ENCODE measurements around the gene PLEKHG4. TPM values are rescaled to one million over a fixed set of nuclear protein-coding genes. Genes with fewer than 3 reads are reported as not detected.

The PLEKHG4 gene
- total and polyA plus RNA-seq, 9 of the 15 experiments (the other 6 are each of a cell fraction or from before 2014, with no cell fraction given): 3.7 to 36.8 (median 17.9) TPM

DNA sequence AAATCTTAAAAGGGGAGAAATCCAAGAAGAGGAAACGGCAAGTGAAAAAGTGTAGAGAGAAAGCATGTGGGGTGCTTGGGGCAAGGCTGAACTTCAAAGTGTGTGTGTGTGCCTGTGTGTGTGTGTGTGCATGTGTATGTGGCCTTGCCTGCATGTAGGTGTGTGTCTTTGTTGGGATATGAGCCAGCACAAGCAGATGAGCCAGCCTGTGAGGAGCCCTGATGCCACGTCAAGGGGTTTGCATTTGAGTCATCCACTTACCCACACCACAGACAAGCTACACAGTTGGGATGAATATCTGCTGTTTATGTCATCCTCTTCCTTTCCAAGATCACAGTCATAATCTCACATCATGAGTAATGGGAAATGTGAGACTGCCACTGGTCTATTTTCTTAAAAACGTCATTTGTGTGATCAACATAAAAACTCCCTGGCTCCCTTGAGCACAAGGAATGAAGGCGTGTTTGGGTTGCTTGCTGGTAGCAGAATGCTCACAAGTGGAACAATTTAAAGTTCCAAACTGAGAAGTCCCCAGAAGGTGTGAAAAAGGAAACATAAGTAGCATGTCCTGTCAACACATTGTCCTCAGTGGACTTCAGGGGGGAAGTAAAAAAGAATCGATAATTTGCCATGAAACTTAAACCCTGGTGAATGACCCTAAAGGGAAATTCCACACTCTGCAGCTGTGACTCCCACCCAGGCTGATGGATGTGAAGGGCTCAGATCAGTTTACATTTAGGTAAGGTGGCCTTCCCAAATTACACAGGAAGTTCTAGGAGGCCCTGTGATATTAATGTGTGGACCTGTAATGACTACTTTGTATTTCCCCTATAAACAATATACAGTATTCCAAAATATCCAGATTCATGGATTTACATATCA lies 32.5 kb downstream of the PLEKHG4 start (continued):
- TF ChIP-seq, protein P1, sequence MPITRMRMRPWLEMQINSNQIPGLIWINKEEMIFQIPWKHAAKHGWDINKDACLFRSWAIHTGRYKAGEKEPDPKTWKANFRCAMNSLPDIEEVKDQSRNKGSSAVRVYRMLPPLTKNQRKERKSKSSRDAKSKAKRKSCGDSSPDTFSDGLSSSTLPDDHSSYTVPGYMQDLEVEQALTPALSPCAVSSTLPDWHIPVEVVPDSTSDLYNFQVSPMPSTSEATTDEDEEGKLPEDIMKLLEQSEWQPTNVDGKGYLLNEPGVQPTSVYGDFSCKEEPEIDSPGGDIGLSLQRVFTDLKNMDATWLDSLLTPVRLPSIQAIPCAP (CRISPR knock-in tag; IDR thresholded peaks at IDR 0.05; ENCODE audit: borderline replicate concordance): no peak
- TF ChIP-seq EP400 (IDR thresholded peaks at IDR 0.05) (0 out of 2 replicates have a peak, but pooled peaks have one; percentile 18), SLC30A9 (CRISPR knock-in tag; IDR thresholded peaks at IDR 0.05) (no peak), KLF6 (CRISPR knock-in tag; IDR thresholded peaks at IDR 0.05; ENCODE audit: borderline replicate concordance) (no peak), TFAM (CRISPR knock-in tag; conservative IDR thresholded peaks at IDR 0.05) (no peak), NCOA1 (IDR thresholded peaks at IDR 0.05; ENCODE audit: low read depth) (0 out of 2 replicates have a peak, but pooled peaks have one; percentile 20), ZNF408 (CRISPR knock-in tag; IDR thresholded peaks at IDR 0.05; ENCODE audit: low read depth) (no peak), RBBP5 (IDR thresholded peaks at IDR 0.05; ENCODE audit: borderline replicate concordance, insufficient read depth, low read length, poor library complexity, severe bottlenecking) (no peak), ZNF717 (CRISPR knock-in tag; IDR thresholded peaks at IDR 0.05) (no peak), ZNF311 (CRISPR knock-in tag; IDR thresholded peaks at IDR 0.05) (no peak), ZNF324 (CRISPR knock-in tag; IDR thresholded peaks at IDR 0.05) (no peak), FOSL1 (tag; conservative IDR thresholded peaks at IDR 0.05) (peak; percentile 94), TEAD1 (CRISPR knock-in tag; IDR thresholded peaks at IDR 0.05) (no peak), GTF2E2 (tag; IDR thresholded peaks at IDR 0.05) (no peak), KLF10 (CRISPR knock-in tag; IDR thresholded peaks at IDR 0.05) (no peak)
- TF ChIP-seq, protein P2, sequence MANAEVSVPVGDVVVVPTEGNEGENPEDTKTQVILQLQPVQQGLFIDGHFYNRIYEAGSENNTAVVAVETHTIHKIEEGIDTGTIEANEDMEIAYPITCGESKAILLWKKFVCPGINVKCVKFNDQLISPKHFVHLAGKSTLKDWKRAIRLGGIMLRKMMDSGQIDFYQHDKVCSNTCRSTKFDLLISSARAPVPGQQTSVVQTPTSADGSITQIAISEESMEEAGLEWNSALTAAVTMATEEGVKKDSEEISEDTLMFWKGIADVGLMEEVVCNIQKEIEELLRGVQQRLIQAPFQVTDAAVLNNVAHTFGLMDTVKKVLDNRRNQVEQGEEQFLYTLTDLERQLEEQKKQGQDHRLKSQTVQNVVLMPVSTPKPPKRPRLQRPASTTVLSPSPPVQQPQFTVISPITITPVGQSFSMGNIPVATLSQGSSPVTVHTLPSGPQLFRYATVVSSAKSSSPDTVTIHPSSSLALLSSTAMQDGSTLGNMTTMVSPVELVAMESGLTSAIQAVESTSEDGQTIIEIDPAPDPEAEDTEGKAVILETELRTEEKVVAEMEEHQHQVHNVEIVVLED (CRISPR knock-in tag; IDR thresholded peaks at IDR 0.05): no peak
- TF ChIP-seq, protein P3, sequence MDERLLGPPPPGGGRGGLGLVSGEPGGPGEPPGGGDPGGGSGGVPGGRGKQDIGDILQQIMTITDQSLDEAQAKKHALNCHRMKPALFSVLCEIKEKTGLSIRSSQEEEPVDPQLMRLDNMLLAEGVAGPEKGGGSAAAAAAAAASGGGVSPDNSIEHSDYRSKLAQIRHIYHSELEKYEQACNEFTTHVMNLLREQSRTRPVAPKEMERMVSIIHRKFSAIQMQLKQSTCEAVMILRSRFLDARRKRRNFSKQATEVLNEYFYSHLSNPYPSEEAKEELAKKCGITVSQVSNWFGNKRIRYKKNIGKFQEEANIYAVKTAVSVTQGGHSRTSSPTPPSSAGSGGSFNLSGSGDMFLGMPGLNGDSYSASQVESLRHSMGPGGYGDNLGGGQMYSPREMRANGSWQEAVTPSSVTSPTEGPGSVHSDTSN (CRISPR knock-in tag; IDR thresholded peaks at IDR 0.05; ENCODE audit: low read depth): no peak
- TF ChIP-seq, protein P3 (tag; conservative IDR thresholded peaks at IDR 0.05; ENCODE audit: low read depth): peak; percentile 51
- TF ChIP-seq, protein P4, sequence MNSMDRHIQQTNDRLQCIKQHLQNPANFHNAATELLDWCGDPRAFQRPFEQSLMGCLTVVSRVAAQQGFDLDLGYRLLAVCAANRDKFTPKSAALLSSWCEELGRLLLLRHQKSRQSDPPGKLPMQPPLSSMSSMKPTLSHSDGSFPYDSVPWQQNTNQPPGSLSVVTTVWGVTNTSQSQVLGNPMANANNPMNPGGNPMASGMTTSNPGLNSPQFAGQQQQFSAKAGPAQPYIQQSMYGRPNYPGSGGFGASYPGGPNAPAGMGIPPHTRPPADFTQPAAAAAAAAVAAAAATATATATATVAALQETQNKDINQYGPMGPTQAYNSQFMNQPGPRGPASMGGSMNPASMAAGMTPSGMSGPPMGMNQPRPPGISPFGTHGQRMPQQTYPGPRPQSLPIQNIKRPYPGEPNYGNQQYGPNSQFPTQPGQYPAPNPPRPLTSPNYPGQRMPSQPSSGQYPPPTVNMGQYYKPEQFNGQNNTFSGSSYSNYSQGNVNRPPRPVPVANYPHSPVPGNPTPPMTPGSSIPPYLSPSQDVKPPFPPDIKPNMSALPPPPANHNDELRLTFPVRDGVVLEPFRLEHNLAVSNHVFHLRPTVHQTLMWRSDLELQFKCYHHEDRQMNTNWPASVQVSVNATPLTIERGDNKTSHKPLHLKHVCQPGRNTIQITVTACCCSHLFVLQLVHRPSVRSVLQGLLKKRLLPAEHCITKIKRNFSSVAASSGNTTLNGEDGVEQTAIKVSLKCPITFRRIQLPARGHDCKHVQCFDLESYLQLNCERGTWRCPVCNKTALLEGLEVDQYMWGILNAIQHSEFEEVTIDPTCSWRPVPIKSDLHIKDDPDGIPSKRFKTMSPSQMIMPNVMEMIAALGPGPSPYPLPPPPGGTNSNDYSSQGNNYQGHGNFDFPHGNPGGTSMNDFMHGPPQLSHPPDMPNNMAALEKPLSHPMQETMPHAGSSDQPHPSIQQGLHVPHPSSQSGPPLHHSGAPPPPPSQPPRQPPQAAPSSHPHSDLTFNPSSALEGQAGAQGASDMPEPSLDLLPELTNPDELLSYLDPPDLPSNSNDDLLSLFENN (IDR thresholded peaks at IDR 0.05; ENCODE audit: low read depth in 2 of 2, low read length in 2 of 2): no peak
